DMS 273 (cell line): ENCODE data around the gene UBIAD1.
A peak's percentile ranks its signal among the peaks of the same experiment; 100 is the strongest.
"Not testable (repeated sequence)": the region's sequence is repeated elsewhere in the genome, so short reads cannot be mapped to it uniquely, and the experiment has no call there.

Experiments used
- DNase-seq: peaks from one replicate; lab custom pipeline; 2025; ENCODE audit not compliant: unreplicated experiment; lab: John Stamatoyannopoulos, UW

Gene UBIAD1, protein sequence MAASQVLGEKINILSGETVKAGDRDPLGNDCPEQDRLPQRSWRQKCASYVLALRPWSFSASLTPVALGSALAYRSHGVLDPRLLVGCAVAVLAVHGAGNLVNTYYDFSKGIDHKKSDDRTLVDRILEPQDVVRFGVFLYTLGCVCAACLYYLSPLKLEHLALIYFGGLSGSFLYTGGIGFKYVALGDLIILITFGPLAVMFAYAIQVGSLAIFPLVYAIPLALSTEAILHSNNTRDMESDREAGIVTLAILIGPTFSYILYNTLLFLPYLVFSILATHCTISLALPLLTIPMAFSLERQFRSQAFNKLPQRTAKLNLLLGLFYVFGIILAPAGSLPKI

DNA sequence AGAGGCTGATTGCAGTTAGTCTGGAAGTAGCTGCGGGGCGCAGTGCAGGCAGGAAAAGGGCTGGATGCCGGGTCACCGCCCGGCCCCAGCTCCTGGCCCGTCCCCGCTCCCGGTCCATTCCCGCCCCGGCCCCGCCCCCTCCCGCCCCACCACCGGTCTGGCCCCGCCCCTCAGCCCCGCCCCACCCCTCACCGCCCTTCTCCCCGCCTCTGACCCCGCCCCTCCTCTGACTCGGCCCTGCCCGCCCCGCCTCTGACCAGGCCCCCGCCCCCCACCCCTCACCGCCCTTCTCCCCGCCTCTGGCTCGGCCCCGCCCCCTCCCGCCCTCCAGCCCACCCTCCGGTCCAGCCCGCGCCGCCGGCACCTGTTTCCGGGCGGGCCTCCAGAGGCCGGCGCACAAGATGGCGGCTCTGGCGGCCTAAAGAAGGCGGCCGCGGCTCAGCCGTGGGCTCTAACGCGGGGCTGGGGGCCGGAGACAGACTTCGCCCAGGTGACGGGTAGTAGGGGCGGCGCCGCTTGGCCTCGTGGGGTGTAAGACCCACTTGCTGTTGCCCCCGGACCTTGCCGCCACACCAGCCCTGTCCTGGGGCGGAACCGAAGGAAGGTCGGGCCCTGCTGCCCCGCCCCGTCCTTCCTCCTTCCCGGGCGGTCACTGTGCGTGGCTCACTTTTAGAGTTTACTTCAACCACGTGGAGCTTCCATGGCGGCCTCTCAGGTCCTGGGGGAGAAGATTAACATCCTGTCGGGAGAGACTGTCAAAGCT, at the start of gene UBIAD1:
Gene UBIAD1 (plus strand): TSS at position 367 of the 763 bp plus-strand sequence. CDS start 334 bp downstream, at position 701.
- peak; percentile 94 for DNase-seq

GRCh38 chr1:11227106-11228077, 45.6 kb upstream of the UBIAD1 start:
- no peak for DNase-seq

GRCh38 chr1:11229203-11229602, 43.8 kb upstream of the UBIAD1 start:
- no peak for DNase-seq

DNA sequence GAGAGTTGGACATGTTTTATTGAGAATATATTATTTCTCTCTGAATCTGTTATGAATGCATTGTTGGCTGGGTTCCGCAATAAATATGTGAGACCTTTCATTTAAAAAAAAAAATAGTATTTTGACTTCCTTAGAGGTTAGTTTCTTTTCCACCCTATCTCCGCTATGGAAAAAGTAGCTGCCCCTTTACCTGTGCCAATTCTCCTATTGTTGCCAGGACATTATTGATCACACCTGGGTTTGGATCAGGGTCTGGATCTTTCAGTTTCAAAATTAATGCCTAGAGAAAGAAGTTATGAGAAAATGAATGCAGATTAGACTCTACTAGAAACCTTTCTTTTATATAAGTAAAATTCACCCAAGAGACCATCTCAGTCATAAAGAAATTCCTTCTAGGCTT, 39.8 kb upstream of the UBIAD1 start:
- no peak for DNase-seq

DNA sequence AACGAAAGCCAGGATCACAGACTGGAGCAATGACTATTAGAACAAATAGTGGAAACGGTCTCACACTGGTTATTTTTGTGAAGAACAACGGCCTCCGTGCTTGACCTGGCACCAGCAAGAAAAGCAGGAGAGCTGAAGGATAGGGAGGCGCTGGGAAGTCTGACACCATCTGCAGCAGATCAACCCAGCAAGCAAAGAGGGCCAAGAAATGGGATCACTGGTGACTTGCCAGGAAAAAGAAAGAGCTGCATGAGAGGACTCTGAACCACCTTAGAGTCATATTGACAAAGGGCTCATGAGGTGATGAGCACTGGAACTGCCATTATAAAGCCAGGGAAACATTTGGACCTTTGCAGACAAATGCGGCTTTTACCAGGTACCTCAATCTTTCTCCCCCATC, 35.6 kb upstream of the UBIAD1 start:
- no peak for DNase-seq

DNA sequence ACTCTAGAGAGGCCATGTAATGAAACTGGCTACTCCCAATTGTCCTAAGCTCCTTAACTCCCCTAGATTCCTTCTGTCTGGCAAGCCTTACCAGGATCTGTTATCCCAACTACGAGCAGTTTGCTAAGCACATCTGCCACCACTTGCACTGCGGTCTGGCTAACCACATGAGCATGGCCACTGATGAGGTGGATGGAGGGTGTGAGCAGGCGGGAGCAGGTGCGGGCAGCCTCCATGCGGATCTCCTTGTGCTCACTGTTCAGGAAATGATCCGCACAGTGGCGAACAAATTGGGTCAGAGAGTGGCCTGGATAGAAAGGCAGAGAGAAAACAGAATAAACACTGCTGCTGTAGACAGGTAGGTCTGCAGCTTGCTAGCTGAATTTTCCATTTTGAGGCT, 34.7 kb upstream of the UBIAD1 start:
- DNase-seq, result no peak

- no peak for DNase-seq
These were observed 27.8 kb upstream of the UBIAD1 start for GRCh38 chr1:11245248-11245647.

DNA sequence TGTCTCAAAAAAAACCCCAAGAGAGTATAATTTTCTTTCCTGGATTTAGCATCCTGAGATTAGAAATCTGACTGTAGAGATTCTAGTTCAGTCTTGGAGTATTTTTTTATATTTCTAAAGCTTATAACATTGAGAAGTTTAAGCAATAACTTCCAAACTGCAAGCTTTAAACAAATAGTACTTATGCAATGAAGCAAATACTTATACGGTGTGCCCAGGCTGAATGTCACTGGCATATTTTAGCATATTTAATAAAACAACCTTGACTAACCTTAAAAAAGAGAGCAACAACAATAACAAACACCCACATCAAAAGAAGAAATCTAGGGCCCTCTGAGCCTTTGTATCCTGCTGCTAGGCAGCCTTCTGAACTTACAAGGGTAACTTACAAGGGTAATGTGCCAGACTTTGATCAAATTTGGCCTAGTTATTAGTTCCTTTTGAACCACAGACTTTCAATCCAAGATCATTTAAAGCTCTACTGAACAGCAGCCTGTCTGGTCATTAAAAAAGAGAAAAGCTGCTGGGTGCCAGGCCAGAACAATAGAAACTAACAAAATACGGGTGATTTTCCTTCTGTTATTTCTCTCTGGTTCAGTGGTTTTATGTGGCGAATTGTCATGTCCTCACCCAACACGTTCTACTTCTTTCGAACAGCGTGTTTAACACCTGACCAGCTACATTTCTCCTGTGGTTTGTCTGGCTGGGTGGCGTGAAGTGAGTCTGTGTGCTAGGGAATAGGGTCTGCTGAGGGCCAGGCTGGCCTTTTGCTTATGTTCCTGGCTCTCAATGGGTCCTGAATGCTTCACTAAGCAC, 26.9 kb upstream of the UBIAD1 start:
- no peak for DNase-seq

GRCh38 chr1:11248169-11248568, 24.8 kb upstream of the UBIAD1 start:
- peak; percentile 22 for DNase-seq

GRCh38 chr1:11252538-11252937, 20.5 kb upstream of the UBIAD1 start:
- no peak for DNase-seq

- DNase-seq, result no peak
These were observed 19.8 kb upstream of the UBIAD1 start for GRCh38 chr1:11253226-11253625.

GRCh38 chr1:11256299-11256698, 16.7 kb upstream of the UBIAD1 start:
- DNase-seq, result no peak

DNA sequence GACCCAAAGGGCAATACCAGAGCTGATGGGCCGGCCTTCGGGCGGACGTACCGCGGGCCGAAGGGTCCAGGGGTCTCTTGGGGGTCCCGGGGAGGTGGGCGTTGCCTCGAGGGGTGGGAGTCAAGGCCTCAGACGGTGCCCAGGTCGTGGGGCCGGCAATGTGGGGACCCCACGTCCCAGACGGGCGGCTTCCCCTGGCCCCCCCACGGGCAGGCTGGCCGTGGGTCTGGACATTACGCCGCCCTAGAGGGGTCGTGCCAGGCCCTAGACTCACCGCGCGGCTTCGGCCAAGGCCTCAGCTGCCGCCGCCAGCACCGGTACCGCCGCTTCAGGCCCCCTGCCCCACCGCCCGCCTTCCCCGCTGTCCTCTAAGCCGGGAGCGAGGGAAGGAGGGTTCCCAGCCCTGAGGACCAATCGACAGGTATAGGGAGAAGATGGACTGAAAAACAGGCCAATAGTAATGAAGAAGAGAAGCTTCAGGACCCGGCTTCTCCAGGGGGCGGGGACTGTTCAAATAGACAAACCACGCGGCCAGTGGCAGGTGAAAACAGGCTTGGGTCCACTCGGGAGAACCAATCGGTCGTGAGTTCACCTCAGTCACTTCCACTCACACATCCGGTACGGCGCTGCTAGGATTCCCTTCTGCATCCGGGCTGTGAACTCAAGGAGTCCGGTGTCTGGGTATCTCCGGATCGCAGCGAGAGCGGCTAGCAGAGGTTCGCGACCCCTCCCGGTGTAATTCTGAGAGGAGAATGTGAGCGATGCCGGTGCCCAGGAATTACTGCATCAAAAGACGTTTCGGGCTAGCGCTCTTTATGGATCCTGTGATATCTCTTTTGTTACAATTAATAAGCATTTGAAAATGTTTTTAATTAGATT, 10.6 kb upstream of the UBIAD1 start, which contains the start of gene MTOR:
Gene MTOR (minus strand): TSS at position 381 of the 879 bp plus-strand sequence. CDS start 3,142 bp downstream, outside the sequence.
- peak; percentile 100 for DNase-seq

GRCh38 chr1:11266268-11267074, 6.5 kb upstream of the UBIAD1 start:
- no peak for DNase-seq

- not testable (repeated sequence) for DNase-seq
These were observed 5.4 kb upstream of the UBIAD1 start for GRCh38 chr1:11267350-11268337.

GRCh38 chr1:11272544-11272831, 510 bp upstream of the UBIAD1 start:
- DNase-seq, result no peak

DNA sequence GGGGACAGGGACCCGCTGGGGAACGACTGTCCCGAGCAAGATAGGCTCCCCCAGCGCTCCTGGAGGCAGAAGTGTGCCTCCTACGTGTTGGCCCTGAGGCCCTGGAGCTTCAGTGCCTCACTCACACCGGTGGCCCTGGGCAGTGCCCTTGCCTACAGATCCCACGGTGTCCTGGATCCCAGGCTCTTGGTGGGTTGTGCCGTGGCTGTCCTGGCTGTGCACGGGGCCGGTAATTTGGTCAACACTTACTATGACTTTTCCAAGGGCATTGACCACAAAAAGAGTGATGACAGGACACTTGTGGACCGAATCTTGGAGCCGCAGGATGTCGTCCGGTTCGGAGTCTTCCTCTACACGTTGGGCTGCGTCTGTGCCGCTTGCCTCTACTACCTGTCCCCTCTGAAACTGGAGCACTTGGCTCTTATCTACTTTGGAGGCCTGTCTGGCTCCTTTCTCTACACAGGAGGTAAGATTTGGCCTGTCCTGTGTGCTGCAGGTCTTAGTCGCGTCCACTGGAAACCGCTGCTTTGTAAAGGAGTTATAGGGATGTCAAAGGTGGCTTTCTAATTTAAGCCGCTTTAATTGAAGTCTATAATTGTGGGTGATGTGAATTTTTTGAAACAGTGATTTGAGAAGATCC, 717 bp downstream of the UBIAD1 start:
- DNase-seq, result peak; percentile 58
